DOHH2 (cell line): ENCODE results near the gene VSIG2.

Experiments used
- EZH2phosphoT487 ChIP-seq: fragments of 200-600 bp; sonication (generic); IDR thresholded peaks from 2 replicates; pipeline ENCODE4 v1.6.1; 2017; ENCODE audit warnings: borderline replicate concordance, mild to moderate bottlenecking, antibody characterized with exemption, low read length, moderate library complexity, mixed read lengths
- TF ChIP-seq, protein P1 (sequence below): fragments of 200-600 bp; sonication (generic); IDR thresholded peaks from one replicate; pipeline ENCODE4 v1.5.1; 2014; ENCODE audit warnings: antibody characterized with exemption, mild to moderate bottlenecking, low read depth, low read length; ENCODE audit not compliant: poor library complexity, severe bottlenecking

- TF ChIP-seq, protein P1, sequence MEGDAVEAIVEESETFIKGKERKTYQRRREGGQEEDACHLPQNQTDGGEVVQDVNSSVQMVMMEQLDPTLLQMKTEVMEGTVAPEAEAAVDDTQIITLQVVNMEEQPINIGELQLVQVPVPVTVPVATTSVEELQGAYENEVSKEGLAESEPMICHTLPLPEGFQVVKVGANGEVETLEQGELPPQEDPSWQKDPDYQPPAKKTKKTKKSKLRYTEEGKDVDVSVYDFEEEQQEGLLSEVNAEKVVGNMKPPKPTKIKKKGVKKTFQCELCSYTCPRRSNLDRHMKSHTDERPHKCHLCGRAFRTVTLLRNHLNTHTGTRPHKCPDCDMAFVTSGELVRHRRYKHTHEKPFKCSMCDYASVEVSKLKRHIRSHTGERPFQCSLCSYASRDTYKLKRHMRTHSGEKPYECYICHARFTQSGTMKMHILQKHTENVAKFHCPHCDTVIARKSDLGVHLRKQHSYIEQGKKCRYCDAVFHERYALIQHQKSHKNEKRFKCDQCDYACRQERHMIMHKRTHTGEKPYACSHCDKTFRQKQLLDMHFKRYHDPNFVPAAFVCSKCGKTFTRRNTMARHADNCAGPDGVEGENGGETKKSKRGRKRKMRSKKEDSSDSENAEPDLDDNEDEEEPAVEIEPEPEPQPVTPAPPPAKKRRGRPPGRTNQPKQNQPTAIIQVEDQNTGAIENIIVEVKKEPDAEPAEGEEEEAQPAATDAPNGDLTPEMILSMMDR, result no peak
- no peak for TF ChIP-seq EZH2phosphoT487
Observed at GRCh38 chr11:124762105-124762623, 10.1 kb upstream of the VSIG2 start, which contains the start of gene ESAM.
